Ishikawa (cell line): ENCODE results near the gene REXO5.

Experiments used
- CEBPB ChIP-seq: IDR thresholded peaks from 2 replicates; pipeline ENCODE4 v1.6.1; 2012
- CREB1 ChIP-seq: IDR thresholded peaks from 2 replicates; pipeline ENCODE4 v1.6.1; 2012; ENCODE audit warnings: low read depth
- EGR1 ChIP-seq: IDR thresholded peaks from 2 replicates; pipeline ENCODE4 v1.6.1; 2012
- EP300 ChIP-seq: IDR thresholded peaks from 2 replicates; pipeline ENCODE4 v1.6.1; 2012; ENCODE audit warnings: borderline replicate concordance
- FOXM1 ChIP-seq: IDR thresholded peaks from 2 replicates; pipeline ENCODE4 v1.6.1; 2012; ENCODE audit warnings: low read depth, borderline replicate concordance
- MAX ChIP-seq: IDR thresholded peaks from 2 replicates; pipeline ENCODE4 v1.6.1; 2012
- NFIC ChIP-seq: IDR thresholded peaks from 2 replicates; pipeline ENCODE4 v1.6.1; 2012
- RAD21 ChIP-seq: IDR thresholded peaks from 2 replicates; pipeline ENCODE4 v1.6.1; 2012; ENCODE audit warnings: low read depth
- REST ChIP-seq: IDR thresholded peaks from 2 replicates; pipeline ENCODE4 v1.6.1; 2012; ENCODE audit warnings: low read depth, mild to moderate bottlenecking
- TAF1 ChIP-seq: IDR thresholded peaks from 2 replicates; pipeline ENCODE4 v1.6.1; 2012; ENCODE audit warnings: low read depth, mild to moderate bottlenecking
- TCF12 ChIP-seq: IDR thresholded peaks from 2 replicates; pipeline ENCODE4 v1.6.1; 2012; ENCODE audit warnings: low read depth
- TEAD4 ChIP-seq: IDR thresholded peaks from 2 replicates; pipeline ENCODE4 v1.6.1; 2012
- USF1 ChIP-seq: IDR thresholded peaks from 2 replicates; pipeline ENCODE4 v1.6.1; 2012
- YY1 ChIP-seq: IDR thresholded peaks from 2 replicates; pipeline ENCODE4 v1.6.1; 2012; ENCODE audit warnings: low read depth
- ZBTB7A ChIP-seq: IDR thresholded peaks from 2 replicates; pipeline ENCODE4 v1.6.1; 2012; ENCODE audit warnings: low read depth

REXO5 gene

GRCh38 chr16:20798364-20798763, 8.0 kb upstream of the REXO5 start:
- no peak for TF ChIP-seq TAF1
- TF ChIP-seq RAD21, result no peak
- TF ChIP-seq NFIC, result no peak
- no peak for TF ChIP-seq MAX
- TF ChIP-seq TCF12, result no peak
- no peak for TF ChIP-seq CEBPB
- TF ChIP-seq USF1, result no peak
- no peak for TF ChIP-seq CREB1
- no peak for TF ChIP-seq REST
- TF ChIP-seq EGR1, result no peak
- no peak for TF ChIP-seq ZBTB7A

- TF ChIP-seq RAD21 (peak; percentile 37), ZBTB7A (no peak)
Measured at GRCh38 chr16:20799599-20799998, 6.7 kb upstream of the REXO5 start.

- TF ChIP-seq EP300 (no peak), TEAD4 (no peak), TAF1 (no peak), NFIC (no peak), EGR1 (no peak), REST (no peak), YY1 (no peak), TCF12 (no peak), ZBTB7A (no peak)
Measured at GRCh38 chr16:20801278-20801677, 5.0 kb upstream of the REXO5 start.

- TF ChIP-seq NFIC (no peak), TEAD4 (no peak), TCF12 (no peak), FOXM1 (no peak), EP300 (no peak), ZBTB7A (no peak), MAX (no peak), TAF1 (no peak)
Measured at GRCh38 chr16:20803192-20803560, 3.2 kb upstream of the REXO5 start.

GRCh38 chr16:20803561-20804214, 2.6 kb upstream of the REXO5 start:
- no peak for TF ChIP-seq CEBPB
- no peak for TF ChIP-seq NFIC
- no peak for TF ChIP-seq EP300
- TF ChIP-seq MAX, result no peak
- no peak for TF ChIP-seq CREB1
- no peak for TF ChIP-seq USF1
- no peak for TF ChIP-seq TCF12
- no peak for TF ChIP-seq TAF1
- TF ChIP-seq EGR1, result no peak
- TF ChIP-seq FOXM1, result no peak
- TF ChIP-seq RAD21, result no peak
- no peak for TF ChIP-seq ZBTB7A
- TF ChIP-seq TEAD4, result no peak
- no peak for TF ChIP-seq REST
- no peak for TF ChIP-seq YY1
